HG03460 (cell line): ENCODE data around the gene JMJD1C.

Experiments used
- ATAC-seq: cut with Tn5 transposase; IDR thresholded peaks from one replicate; pipeline ENCODE4 v1.9.1; 2021; ENCODE audit not compliant: unreplicated experiment

JMJD1C gene

DNA sequence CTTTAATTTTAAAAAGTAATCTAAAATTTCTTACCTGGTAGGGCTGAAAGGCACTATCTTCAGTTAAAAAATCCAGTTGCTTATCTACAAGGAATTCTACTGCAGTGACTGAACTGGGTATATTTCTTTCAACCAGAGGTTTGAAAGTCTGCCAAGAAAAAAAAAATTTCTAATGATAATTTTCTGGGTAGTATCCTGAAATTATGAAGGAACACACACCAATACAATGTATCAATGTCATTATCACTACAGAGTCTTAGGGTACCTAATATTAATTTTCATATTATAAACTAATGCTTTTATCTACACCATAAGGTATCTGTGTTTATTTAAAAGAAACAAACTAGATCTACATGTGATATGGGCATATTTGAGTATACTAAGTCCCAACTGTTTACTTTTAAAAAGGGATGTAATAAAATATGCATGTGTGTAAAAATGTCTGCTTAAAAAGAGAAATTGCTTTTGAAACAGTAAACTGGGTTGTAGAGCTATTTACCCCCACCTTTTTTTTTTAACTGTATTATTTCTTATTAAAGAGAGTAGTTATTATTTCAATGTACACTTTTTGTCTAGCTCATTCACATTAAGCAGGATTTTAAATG lies 201.1 kb downstream of the JMJD1C start:
- no peak for ATAC-seq

- ATAC-seq = no peak
Measured at GRCh38 chr10:63262430-63263073, 203.2 kb downstream of the JMJD1C start.

- ATAC-seq = no peak
Measured at GRCh38 chr10:63261496-63261895, 204.3 kb downstream of the JMJD1C start.

- no peak for ATAC-seq
Measured at GRCh38 chr10:63260860-63261251, 204.9 kb downstream of the JMJD1C start.

- no peak for ATAC-seq
Measured at GRCh38 chr10:63260103-63260859, 205.5 kb downstream of the JMJD1C start.

DNA sequence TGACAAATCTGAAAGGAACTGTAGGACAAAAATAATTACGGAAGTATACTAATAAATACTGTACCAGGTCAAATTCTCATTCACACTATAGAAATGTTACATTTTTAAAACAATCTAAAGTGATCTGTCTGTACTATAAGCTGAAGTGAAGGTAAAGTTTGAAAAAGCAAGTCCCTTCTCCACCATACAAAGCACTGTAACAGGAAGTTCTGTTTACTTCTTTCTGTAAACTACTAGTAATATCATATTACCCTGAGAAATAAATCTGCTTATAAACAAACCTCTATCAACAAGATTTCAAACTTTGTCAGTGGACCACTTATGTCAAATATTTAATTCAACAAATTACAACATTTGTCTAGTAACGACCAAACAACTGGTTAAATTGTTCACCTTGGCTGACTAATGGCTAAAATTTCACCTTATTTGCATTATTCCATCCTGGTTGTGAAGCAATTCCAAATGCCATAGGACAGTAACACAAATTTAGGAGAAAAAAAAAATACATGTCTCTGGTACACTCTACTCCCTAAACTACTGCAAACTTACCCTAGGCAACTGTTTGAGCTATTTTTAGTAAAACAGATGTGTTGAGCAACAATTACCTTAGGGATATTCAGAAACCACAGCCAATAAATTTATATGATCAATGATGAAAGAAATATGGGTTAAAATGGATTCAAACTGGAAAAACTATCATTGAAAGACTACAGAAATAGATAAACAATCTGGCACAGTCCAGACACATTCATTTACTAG lies 206.7 kb downstream of the JMJD1C start:
- ATAC-seq = no peak

DNA sequence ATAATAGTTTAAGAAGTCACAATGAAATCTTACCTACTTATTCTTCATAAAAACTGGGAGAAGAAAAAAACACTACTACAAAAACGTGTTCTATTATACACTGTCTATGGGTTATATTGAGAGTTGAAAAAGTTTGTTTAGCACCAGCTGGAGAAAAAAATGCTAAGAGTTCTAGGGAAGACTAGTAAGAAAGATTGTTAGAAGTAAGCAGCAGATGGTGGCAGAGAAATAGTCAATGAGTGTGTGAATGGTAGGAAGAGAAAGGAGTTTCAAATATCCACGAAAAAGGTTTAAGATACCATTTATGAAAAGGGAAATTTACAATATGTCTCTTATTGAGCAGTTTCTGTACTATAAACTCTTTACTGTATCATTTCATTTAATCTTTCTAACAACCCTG lies 208.0 kb downstream of the JMJD1C start:
- no peak for ATAC-seq

GRCh38 chr10:63256009-63256773 lies 209.6 kb downstream of the JMJD1C start:
- no peak for ATAC-seq

GRCh38 chr10:63255316-63255715 lies 210.5 kb downstream of the JMJD1C start:
- ATAC-seq = no peak

- ATAC-seq = no peak
Measured at GRCh38 chr10:63253040-63253439, 212.7 kb downstream of the JMJD1C start.

- ATAC-seq = no peak
Measured at GRCh38 chr10:63252095-63252762, 213.5 kb downstream of the JMJD1C start.

GRCh38 chr10:63250032-63250431 lies 215.7 kb downstream of the JMJD1C start:
- no peak for ATAC-seq

DNA sequence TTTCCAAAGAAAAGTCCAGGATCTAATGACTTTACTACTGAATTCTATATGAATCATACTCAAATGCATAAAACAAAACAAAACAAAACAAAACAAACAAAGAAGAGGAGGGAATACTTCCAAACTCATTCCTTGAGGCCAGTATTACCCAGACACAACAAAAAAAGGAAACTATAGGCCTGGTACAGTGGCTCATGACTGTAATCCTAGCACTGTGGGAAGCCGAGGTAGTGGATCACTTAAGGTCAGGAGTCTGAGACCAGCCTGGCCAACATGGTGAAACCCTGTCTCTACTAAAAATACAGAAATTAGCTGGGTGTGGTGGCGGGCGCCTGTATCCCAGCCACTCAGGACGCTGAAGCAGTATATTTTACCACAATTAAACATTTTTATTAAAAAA lies 218.0 kb downstream of the JMJD1C start:
- ATAC-seq = no peak

- no peak for ATAC-seq
Measured at GRCh38 chr10:63246356-63246755, 219.4 kb downstream of the JMJD1C start.

DNA sequence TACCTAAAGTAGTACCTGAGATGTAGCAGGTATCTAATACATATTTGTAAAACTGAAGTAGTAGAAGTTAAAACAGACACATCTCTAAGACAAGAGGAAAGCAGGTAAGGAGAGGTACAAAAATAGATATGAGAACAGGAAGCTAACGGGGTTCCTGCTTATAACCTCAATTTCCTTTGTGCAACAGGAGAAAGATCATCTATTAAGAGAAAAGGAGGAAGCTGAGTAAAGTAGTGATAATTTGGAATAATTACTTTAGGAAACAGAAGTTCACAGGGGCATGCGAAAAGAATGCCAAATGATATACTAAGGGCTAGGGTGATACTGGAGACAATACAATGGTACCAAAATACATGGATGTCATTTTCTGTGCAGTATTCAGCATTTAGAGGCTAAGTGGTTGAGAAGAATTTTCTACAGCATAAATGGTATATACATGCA lies 223.9 kb downstream of the JMJD1C start:
- ATAC-seq = no peak

GRCh38 chr10:63240807-63241206 lies 225.0 kb downstream of the JMJD1C start:
- no peak for ATAC-seq

- ATAC-seq = no peak
Measured at GRCh38 chr10:63238501-63238900, 227.3 kb downstream of the JMJD1C start.

- ATAC-seq = no peak
Measured at GRCh38 chr10:63237396-63237795, 228.4 kb downstream of the JMJD1C start.

DNA sequence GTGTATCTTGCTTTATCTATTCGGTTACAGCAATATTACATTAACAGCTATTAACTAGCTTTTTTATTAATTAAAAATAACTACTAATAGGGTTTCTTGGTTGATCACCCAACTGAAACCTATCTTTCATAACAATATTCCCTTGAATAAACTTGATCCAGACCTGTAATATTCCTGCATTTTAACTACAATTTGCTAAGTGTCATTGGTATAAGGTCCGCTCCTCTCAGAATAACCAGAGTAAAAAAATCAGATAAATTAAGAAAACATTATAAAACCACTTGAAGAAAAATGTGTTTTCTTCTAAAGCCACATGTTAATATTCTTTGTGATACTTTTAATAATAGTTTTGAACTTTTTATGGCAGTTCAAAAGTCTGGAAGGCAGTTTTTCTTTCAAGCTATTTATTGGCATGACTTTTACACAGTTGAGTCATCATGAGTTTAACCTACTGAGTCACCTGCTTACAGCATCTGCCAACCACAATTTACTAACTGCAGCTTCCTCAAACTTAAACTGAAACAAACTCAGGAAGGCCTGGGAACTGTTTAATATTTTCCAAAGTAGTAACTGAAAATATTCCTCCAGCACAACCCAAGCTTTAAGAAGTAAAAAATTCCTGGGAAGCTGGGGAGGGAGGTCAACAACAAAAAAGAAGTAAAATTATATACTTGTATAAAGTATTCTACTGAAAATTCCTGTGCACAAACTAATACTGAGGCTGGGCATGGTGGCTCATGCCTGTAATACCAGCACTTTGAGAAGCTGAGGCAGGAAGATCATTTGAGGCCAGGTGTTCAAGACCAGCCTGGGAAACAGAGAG lies 229.5 kb downstream of the JMJD1C start:
- ATAC-seq = peak; percentile 96
